SK-N-MC (cell line): ENCODE results near the gene SYT8.
"Not testable (repeated sequence)": the region's sequence is repeated elsewhere in the genome, so short reads cannot be mapped to it uniquely, and the experiment has no call there.

Experiments
- DNase-seq: peaks from one replicate; pipeline ENCODE4 v3.0.0-alpha.2; 2011; ENCODE audit warnings: low read depth, low spot score
- H3K27ac ChIP-seq: fragments of 200-600 bp; sonication (generic); 2 replicates; pipeline ENCODE4 v1.5.1; 2016; ENCODE audit warnings: mixed run types
- H3K36me3 ChIP-seq: fragments of 200-600 bp; sonication (generic); 2 replicates; pipeline ENCODE4 v1.6.1; 2017; ENCODE audit warnings: antibody characterized with exemption, low read length, mixed read lengths; ENCODE audit not compliant: insufficient read depth
- H3K4me3 ChIP-seq: fragments of 200-600 bp; sonication (generic); 2 replicates; pipeline ENCODE4 v1.5.1; 2016
- H3K9ac ChIP-seq: fragments of 200-600 bp; sonication (generic); 2 replicates; pipeline ENCODE4 v1.8.0; 2017; ENCODE audit warnings: mixed run types, mixed read lengths; ENCODE audit not compliant: insufficient read length
- H3K9me3 ChIP-seq: fragments of 200-600 bp; sonication (generic); 2 replicates; pipeline ENCODE4 v1.6.1; 2017; ENCODE audit warnings: low read depth, mild to moderate bottlenecking, antibody characterized with exemption, low read length, moderate library complexity, mixed read lengths
- EZH2 ChIP-seq: fragments of 200-600 bp; sonication (generic); IDR thresholded peaks from one replicate; pipeline ENCODE4 v1.6.1; 2017; ENCODE audit warnings: antibody characterized with exemption
- FOXP2 ChIP-seq: optimal IDR thresholded peaks from 2 replicates; pipeline ENCODE3; 2011; ENCODE audit warnings: mild to moderate bottlenecking, moderate library complexity; ENCODE audit not compliant: insufficient read depth; ENCODE audit errors: extremely low read length, control extremely low read depth
- POLR2AphosphoS5 ChIP-seq: IDR thresholded peaks from 2 replicates; pipeline ENCODE4 v1.6.1; 2012; ENCODE audit warnings: mild to moderate bottlenecking, low read depth, low read length, borderline replicate concordance

SYT8 gene

GRCh38 chr11:1872267-1872985 lies 37.6 kb downstream of the SYT8 start:
- Histone ChIP-seq H3K9me3 (no peaks in the 10 kb centered on the region), H3K4me3 (no peak overlapping the region), H3K36me3 (no peaks in the 10 kb centered on the region), H3K9ac (no peak overlapping the region), H3K27ac (no peak overlapping the region)
- TF ChIP-seq POLR2AphosphoS5 (no peak), FOXP2 (no peak), EZH2 (no peak)
- DNase-seq, result no peak

GRCh38 chr11:1873048-1873812 lies 38.4 kb downstream of the SYT8 start:
- no peak overlapping the region for H3K4me3 ChIP-seq
- H3K9ac ChIP-seq, result no peak overlapping the region
- no peak for TF ChIP-seq FOXP2
- no peak for TF ChIP-seq POLR2AphosphoS5
- TF ChIP-seq EZH2, result no peak
- no peak overlapping the region for H3K27ac ChIP-seq
- no peaks in the 10 kb centered on the region for H3K36me3 ChIP-seq
- no peak for DNase-seq
- H3K9me3 ChIP-seq, result no peaks in the 10 kb centered on the region

- DNase-seq, H3K27ac ChIP-seq: not testable (repeated sequence)
Observed at GRCh38 chr11:1873813-1874150, 39.0 kb downstream of the SYT8 start.

GRCh38 chr11:1874441-1875092 lies 39.8 kb downstream of the SYT8 start:
- H3K9ac ChIP-seq, H3K27ac ChIP-seq, H3K9me3 ChIP-seq, H3K4me3 ChIP-seq, H3K36me3 ChIP-seq, DNase-seq: not testable (repeated sequence)

More at GRCh38 chr11:1873813-1874150, 39.0 kb downstream of the SYT8 start:
- not testable (repeated sequence) for H3K36me3 ChIP-seq, H3K9me3 ChIP-seq, H3K4me3 ChIP-seq, H3K9ac ChIP-seq

GRCh38 chr11:1875093-1875850 lies 40.5 kb downstream of the SYT8 start:
- DNase-seq, result no peak
- no peaks in the 10 kb centered on the region for H3K36me3 ChIP-seq
- no peak overlapping the region for H3K27ac ChIP-seq
- H3K9me3 ChIP-seq, result no peaks in the 10 kb centered on the region
- H3K4me3 ChIP-seq, result no peak overlapping the region
- no peak overlapping the region for H3K9ac ChIP-seq
- TF ChIP-seq FOXP2 (no peak), POLR2AphosphoS5 (no peak)

GRCh38 chr11:1875851-1876301 lies 41.1 kb downstream of the SYT8 start:
- H3K9ac ChIP-seq, H3K27ac ChIP-seq, H3K4me3 ChIP-seq, H3K36me3 ChIP-seq, H3K9me3 ChIP-seq, DNase-seq: not testable (repeated sequence)

- H3K27ac ChIP-seq, result no peak overlapping the region
- H3K9ac ChIP-seq, result no peak overlapping the region
- H3K9me3 ChIP-seq, result no peaks in the 10 kb centered on the region
- TF ChIP-seq FOXP2, result no peak
- no peak for TF ChIP-seq EZH2
- no peak for TF ChIP-seq POLR2AphosphoS5
- no peak overlapping the region for H3K4me3 ChIP-seq
- no peaks in the 10 kb centered on the region for H3K36me3 ChIP-seq
- no peak for DNase-seq
Observed at GRCh38 chr11:1876361-1877063, 41.7 kb downstream of the SYT8 start.

- Histone ChIP-seq H3K36me3 (no peaks in the 10 kb centered on the region), H3K27ac (no peak overlapping the region), H3K4me3 (no peak overlapping the region), H3K9me3 (no peaks in the 10 kb centered on the region), H3K9ac (no peak overlapping the region)
- TF ChIP-seq POLR2AphosphoS5, result no peak
- no peak for TF ChIP-seq EZH2
- TF ChIP-seq FOXP2, result no peak
- no peak for DNase-seq
Observed at GRCh38 chr11:1877211-1878136, 42.7 kb downstream of the SYT8 start.
